GM12878 (cell line): ENCODE measurements around the gene RELT. TPM values are rescaled to one million over a fixed set of nuclear protein-coding genes. Genes with fewer than 3 reads are reported as not detected.

ENCODE experiments used
- ATAC-seq: fragments of 200-7000 bp; cut with Tn5 transposase; 3 replicates; pipeline ENCODE4 v1.9.1; 2020; ENCODE audit warnings: mild to moderate bottlenecking, moderate library complexity
- BruUV-seq: library from RNA; stranded (reverse); fragments of 400-500 nt; replicated peaks from 2 replicates; lab custom pipeline; 2021; lab: Mats Ljungman, UMichigan
- CTCF ChIA-PET: fragments of 300-600 bp; sonication (Branson Sonifier 250); formaldehyde crosslinking; extraction: SDS; loops from one replicate; lab custom pipeline; 2021; ENCODE audit warnings: inconsistent platforms; lab: Yijun Ruan, JAX
- POLR2A ChIA-PET: fragments of 350-600 bp; formaldehyde crosslinking; extraction: SDS; loops from one replicate; lab custom pipeline; 2021; ENCODE audit warnings: inconsistent platforms; lab: Charles Lee
- RAD21 ChIA-PET: fragments of 300-600 bp; sonication (Branson Sonifier 250); formaldehyde crosslinking; loops from one replicate; lab custom pipeline; 2023; ENCODE audit warnings: antibody characterized with exemption; ENCODE audit not compliant: unreplicated experiment; lab: Charles Lee
- SMC1A ChIA-PET: fragments of 300-600 bp; sonication (Branson Sonifier 250); formaldehyde crosslinking; loops from one replicate; lab custom pipeline; 2023; ENCODE audit not compliant: unreplicated experiment, uncharacterized antibody; lab: Charles Lee
- DNase-seq: peaks from one replicate; pipeline ENCODE4 v3.0.0-alpha.2; 2011; ENCODE audit warnings: low read depth, low spot score
- FAIRE-seq: peaks from 3 replicates; lab custom pipeline; 2011; peaks lifted over from hg19 to GRCh38; lab: Jason Lieb, UNC
- H2AFZ ChIP-seq: 2 replicates; pipeline ENCODE4 v1.6.0; 2011; ENCODE audit warnings: low read depth, low read length, control low read depth; ENCODE audit not compliant: control insufficient read depth
- H3K27ac ChIP-seq: 2 replicates; pipeline ENCODE4 v1.5.1; 2011; ENCODE audit warnings: control low read depth; ENCODE audit not compliant: control insufficient read depth, insufficient read depth
- H3K27me3 ChIP-seq, 2 experiments: replicated peaks in 1 of 2; 2 replicates each; pipeline versions ENCODE4 v1.6.0 to v1.6.1; 2011; ENCODE audit warnings: low read length in 1 of 2; ENCODE audit not compliant: control insufficient read depth in 2 of 2, insufficient read depth in 2 of 2
- H3K36me3 ChIP-seq, 2 experiments: 2 replicates each; pipeline ENCODE4 v1.5.1; 2011; ENCODE audit warnings: low read length in 1 of 2; ENCODE audit not compliant: control insufficient read depth in 2 of 2, insufficient read depth in 2 of 2
- H3K4me1 ChIP-seq: 2 replicates; pipeline ENCODE4 v1.6.1; 2011; ENCODE audit warnings: mild to moderate bottlenecking, low read length, moderate library complexity, mixed read lengths; ENCODE audit not compliant: control insufficient read depth, insufficient read depth
- H3K4me2 ChIP-seq: 2 replicates; pipeline ENCODE4 v1.6.0; 2011; ENCODE audit warnings: control low read depth; ENCODE audit not compliant: control insufficient read depth, insufficient read depth
- H3K4me3 ChIP-seq: fragments of 200-600 bp; sonication (generic); 2 replicates; pipeline ENCODE4 v1.5.1; 2016
- H3K79me2 ChIP-seq: 2 replicates; pipeline ENCODE4 v1.6.0; 2011; ENCODE audit warnings: low read length; ENCODE audit not compliant: control insufficient read depth, insufficient read depth
- H3K9ac ChIP-seq: 2 replicates; pipeline ENCODE4 v1.8.0; 2011; ENCODE audit warnings: low read length, control low read depth, mixed read lengths; ENCODE audit not compliant: control insufficient read depth, insufficient read depth
- H3K9me3 ChIP-seq: replicated peaks from 3 replicates; pipeline ENCODE4 v1.5.1; 2011; ENCODE audit warnings: mild to moderate bottlenecking, low read length; ENCODE audit not compliant: control insufficient read depth, insufficient read depth
- H4K20me1 ChIP-seq: 2 replicates; pipeline ENCODE4 v1.6.0; 2011; ENCODE audit not compliant: control insufficient read depth, insufficient read depth
- TAF1 ChIP-seq: IDR thresholded peaks from 2 replicates; pipeline ENCODE4 v1.6.1; 2011; ENCODE audit warnings: mild to moderate bottlenecking, low read depth, low read length, borderline replicate concordance
- WGBS: methylation state at CpG from one replicate; pipeline ENCODE4 v1.1.6; 2016; ENCODE audit warnings: low lambda C conversion rate; ENCODE audit not compliant: insufficient replicate concordance, insufficient coverage; ENCODE audit errors: missing lambda C conversion rate; 5-methylcytosine and 5-hydroxymethylcytosine counted together
- in situ Hi-C: fragments of 300-500 bp; cut with MboI; formaldehyde crosslinking; loops from 9 replicates; pipeline ENCODE4 v1.14.3; 2018; ENCODE audit warnings: mixed read lengths
- intact Hi-C: fragments of 100-400 bp; cut with micrococcal nuclease; formaldehyde crosslinking; loops from one replicate; pipeline ENCODE4 v1.14.2; 2022; ENCODE audit not compliant: unreplicated experiment
- polyA plus RNA-seq, 11 experiments: library from polyadenylated mRNA; depleted of rRNA in 4 of 11; unstranded in 6 of 11; stranded (reverse) in 5 of 11; fragments of >200 nt; fragmentation: Nextera tagmentation in 4 of 11; fragmentation: Illumina TruSeq in 1 of 11; extraction: Ambion mirVana in 4 of 11; extraction: Trizol in 1 of 11; gene quantifications; 1 replicate in 1 of 11; 2 replicates in 10 of 11; pipeline versions ENCODE4 v1.2.1 to v1.2.3, GENCODE V29; 2011 to 2016; ENCODE audit warnings: inconsistent platforms in 2 of 11, missing spikeins in 2 of 11, low read depth in 1 of 11
- total RNA-seq, 4 experiments: library from RNA; depleted of rRNA in 3 of 4; stranded (reverse); fragments of >200 nt in 3 of 4; fragmentation: Illumina TruSeq in 1 of 4; extraction: Trizol in 1 of 4; gene quantifications; 2 replicates each; pipeline versions ENCODE4 v1.2.1 to v1.2.3, GENCODE V29; 2013 to 2021
- TF ChIP-seq, protein P1 (sequence below): fragments of 450-650 bp; IDR thresholded peaks from 2 replicates; pipeline ENCODE4 v1.6.1; 2016; ENCODE audit warnings: mild to moderate bottlenecking
- TF ChIP-seq, protein P2 (sequence below): fragments of 450-650 bp; IDR thresholded peaks from 2 replicates; pipeline ENCODE4 v1.6.1; 2016; ENCODE audit warnings: mild to moderate bottlenecking

RELT gene
- total and polyA plus RNA-seq, 10 of the 15 experiments (the other 5 are each of a cell fraction or from before 2014, with no cell fraction given): 1.2 to 28.5 (median 10.8) TPM

DNA sequence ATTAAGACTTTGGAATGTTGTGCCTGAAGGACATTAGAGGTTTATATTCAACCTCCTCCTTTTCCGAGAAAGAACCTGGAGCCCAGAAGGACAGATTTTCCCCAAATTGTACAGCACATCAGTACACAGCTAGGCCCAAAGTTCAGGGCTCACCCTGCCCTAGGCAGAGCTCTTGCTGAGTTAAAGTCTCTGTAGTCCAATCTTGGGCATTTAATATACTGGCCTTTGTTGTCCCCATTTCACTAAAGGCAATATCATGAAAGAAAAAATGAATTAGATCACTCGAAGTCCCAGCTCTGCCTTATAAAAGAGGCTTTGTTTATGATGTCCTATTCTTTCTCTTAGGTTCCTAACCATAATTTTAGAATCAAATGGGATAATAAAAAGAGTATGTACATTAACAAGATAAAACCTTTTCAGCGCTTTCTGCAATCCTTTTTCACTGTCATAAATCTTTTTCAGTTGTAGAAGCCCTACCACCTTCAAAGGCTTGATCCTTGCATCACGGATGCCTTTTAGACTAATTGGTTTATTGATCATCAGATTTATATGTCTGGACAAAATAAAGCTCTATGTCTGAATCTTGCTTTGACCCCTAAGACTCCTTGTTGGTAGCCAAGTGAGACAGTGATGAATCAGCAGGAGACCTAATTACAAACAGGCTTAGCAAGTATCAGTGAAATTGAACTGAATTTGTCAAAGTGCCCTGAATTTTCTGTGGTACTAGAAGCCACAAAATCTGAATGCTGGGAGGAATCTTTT lies 39.8 kb downstream of the RELT start:
- no peak overlapping the region for H3K4me2 ChIP-seq
- TF ChIP-seq, protein P1, sequence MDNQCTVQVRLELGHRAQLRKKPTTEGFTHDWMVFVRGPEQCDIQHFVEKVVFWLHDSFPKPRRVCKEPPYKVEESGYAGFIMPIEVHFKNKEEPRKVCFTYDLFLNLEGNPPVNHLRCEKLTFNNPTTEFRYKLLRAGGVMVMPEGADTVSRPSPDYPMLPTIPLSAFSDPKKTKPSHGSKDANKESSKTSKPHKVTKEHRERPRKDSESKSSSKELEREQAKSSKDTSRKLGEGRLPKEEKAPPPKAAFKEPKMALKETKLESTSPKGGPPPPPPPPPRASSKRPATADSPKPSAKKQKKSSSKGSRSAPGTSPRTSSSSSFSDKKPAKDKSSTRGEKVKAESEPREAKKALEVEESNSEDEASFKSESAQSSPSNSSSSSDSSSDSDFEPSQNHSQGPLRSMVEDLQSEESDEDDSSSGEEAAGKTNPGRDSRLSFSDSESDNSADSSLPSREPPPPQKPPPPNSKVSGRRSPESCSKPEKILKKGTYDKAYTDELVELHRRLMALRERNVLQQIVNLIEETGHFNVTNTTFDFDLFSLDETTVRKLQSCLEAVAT: no peak
- TF ChIP-seq TAF1: no peak
- TF ChIP-seq, protein P2, sequence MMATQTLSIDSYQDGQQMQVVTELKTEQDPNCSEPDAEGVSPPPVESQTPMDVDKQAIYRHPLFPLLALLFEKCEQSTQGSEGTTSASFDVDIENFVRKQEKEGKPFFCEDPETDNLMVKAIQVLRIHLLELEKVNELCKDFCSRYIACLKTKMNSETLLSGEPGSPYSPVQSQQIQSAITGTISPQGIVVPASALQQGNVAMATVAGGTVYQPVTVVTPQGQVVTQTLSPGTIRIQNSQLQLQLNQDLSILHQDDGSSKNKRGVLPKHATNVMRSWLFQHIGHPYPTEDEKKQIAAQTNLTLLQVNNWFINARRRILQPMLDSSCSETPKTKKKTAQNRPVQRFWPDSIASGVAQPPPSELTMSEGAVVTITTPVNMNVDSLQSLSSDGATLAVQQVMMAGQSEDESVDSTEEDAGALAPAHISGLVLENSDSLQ: no peak
- in situ Hi-C loops: no loop called here

More for the DNA sequence above, 39.8 kb downstream of the RELT start:
- no peaks in the 10 kb centered on the region for H3K79me2 ChIP-seq
- no peak overlapping the region for H2AFZ ChIP-seq
- BruUV-seq: no TSS peak
- FAIRE-seq (no peak), DNase-seq (no peak), ATAC-seq (no peak)
- no peaks in the 10 kb centered on the region for H3K9me3 ChIP-seq
- H3K4me1 ChIP-seq: peaks cover 9% of the 10 kb centered on the region; the same call in 1 of the 2 replicates
- H3K4me3 ChIP-seq: no peak overlapping the region
- intact Hi-C loops: loop anchor here (5.0 kb wide), 1 partner anchor 246 kb away; no protein-coding TSS in a partner anchor
- no peaks in the 10 kb centered on the region for H4K20me1 ChIP-seq
- CTCF ChIA-PET: interaction anchor here (0.7 to 3.8 kb wide), 9 partner anchors 8 to 245 kb away, joined by 3 to 22 read pairs (median 4); no protein-coding TSS in a partner anchor
- H3K27me3 ChIP-seq: no peaks in the 10 kb centered on the region
- RAD21 ChIA-PET: interaction anchor here (0.7 to 2.0 kb wide), 4 partner anchors 65 to 210 kb away, joined by 3 to 7 read pairs (median 4); no protein-coding TSS in a partner anchor
- POLR2A ChIA-PET: interaction anchor here (0.6 kb wide), 1 partner anchor 14 kb away, joined by 6 read pairs; no protein-coding TSS in a partner anchor
- H3K36me3 ChIP-seq: peaks cover 0 to 4% of the 10 kb centered on the region in 2 experiments; a peak in 2 of 4 replicates
- H3K9ac ChIP-seq: no peak overlapping the region
- SMC1A ChIA-PET: interaction anchor here (1.1 to 2.6 kb wide), 13 partner anchors 7 to 231 kb away, joined by 3 to 17 read pairs (median 7); no protein-coding TSS in a partner anchor
- H3K27ac ChIP-seq: no peak overlapping the region; the same call in 1 of the 2 replicates
- WGBS: 78% methylated on average over 4 of the region's 4 CpGs
